HL-60/S4 treated with phorbol 12-myristate 13-acetate at 8.2 ng/mL for 4 days and 3 days (cell line): ENCODE data around the gene SLC4A2.

Experiments
- in situ Hi-C: fragments of 300-500 bp; cut with MboI; formaldehyde crosslinking; loops from 2 replicates; pipeline ENCODE4 v1.15.0; 2022; ENCODE audit warnings: low sequenced_read_pairs

The SLC4A2 gene

GRCh38 chr7:151062399-151063211 lies 3.2 kb downstream of the SLC4A2 start:
- in situ Hi-C loops = no loop called here

GRCh38 chr7:151063212-151063561 lies 3.8 kb downstream of the SLC4A2 start:
- in situ Hi-C loops = no loop called here

GRCh38 chr7:151064454-151064853 lies 5.1 kb downstream of the SLC4A2 start:
- in situ Hi-C loops = no loop called here

- in situ Hi-C loops = no loop called here
Measured at GRCh38 chr7:151064993-151065392, 5.6 kb downstream of the SLC4A2 start.

- in situ Hi-C loops = no loop called here
Measured at GRCh38 chr7:151065516-151065915, 6.1 kb downstream of the SLC4A2 start.

- in situ Hi-C loops = no loop called here
Measured at GRCh38 chr7:151066273-151066974, 7.0 kb downstream of the SLC4A2 start.

- in situ Hi-C loops = no loop called here
Measured at GRCh38 chr7:151068069-151068773, 8.8 kb downstream of the SLC4A2 start.

- in situ Hi-C loops = no loop called here
Measured at GRCh38 chr7:151069841-151070573, 10.6 kb downstream of the SLC4A2 start.

- in situ Hi-C loops = no loop called here
Measured at GRCh38 chr7:151070574-151070960, 11.2 kb downstream of the SLC4A2 start.

- in situ Hi-C loops = no loop called here
Measured at GRCh38 chr7:151071032-151071866, 11.9 kb downstream of the SLC4A2 start.

GRCh38 chr7:151073990-151074389 lies 14.6 kb downstream of the SLC4A2 start:
- in situ Hi-C loops = no loop called here

GRCh38 chr7:151074817-151075661 lies 15.7 kb downstream of the SLC4A2 start:
- in situ Hi-C loops = no loop called here

- in situ Hi-C loops = no loop called here
Measured at GRCh38 chr7:151075662-151075971, 16.2 kb downstream of the SLC4A2 start.

GRCh38 chr7:151075978-151076426 lies 16.6 kb downstream of the SLC4A2 start:
- in situ Hi-C loops = no loop called here

- in situ Hi-C loops = no loop called here
Measured at GRCh38 chr7:151076863-151077704, 17.7 kb downstream of the SLC4A2 start.

GRCh38 chr7:151077705-151078232 lies 18.4 kb downstream of the SLC4A2 start:
- in situ Hi-C loops = no loop called here

GRCh38 chr7:151078233-151079040 lies 19.0 kb downstream of the SLC4A2 start:
- in situ Hi-C loops = no loop called here
